Peyer's patch (tissue), 4 donors: ENCODE results near the gene C16orf92. TPM values are rescaled to one million over a fixed set of nuclear protein-coding genes. Genes with fewer than 3 reads are reported as not detected.

Experiments used
- DNase-seq, 3 donors: peaks; one replicate each; pipeline ENCODE4 v3.0.0-alpha.2; 2017 to 2019
- H3K27ac ChIP-seq, 4 donors: fragments of 200-600 bp; sonication (generic); one replicate each; pipeline ENCODE4 v1.5.1; 2016 to 2019
- H3K27me3 ChIP-seq, 2 donors: fragments of 200-600 bp; sonication (generic); one replicate each; pipeline ENCODE4 v1.5.1; 2019
- H3K36me3 ChIP-seq, 3 donors: fragments of 200-600 bp; sonication (generic); one replicate each; pipeline ENCODE4 v1.5.1; 2016 to 2019
- H3K4me1 ChIP-seq, 4 donors: fragments of 200-600 bp; sonication (generic); one replicate each; pipeline ENCODE4 v1.5.1; 2016 to 2019
- H3K4me3 ChIP-seq, 4 donors: fragments of 200-600 bp; sonication (generic); 1 replicate in 3 of 4; 2 replicates in 1 of 4; pipeline ENCODE4 v1.5.1; 2016 to 2019; ENCODE audit warnings: mild to moderate bottlenecking in 1 of 4
- H3K9me3 ChIP-seq, 4 donors: fragments of 200-600 bp; sonication (generic); one replicate each; pipeline ENCODE4 v1.5.1; 2016 to 2019; ENCODE audit warnings: mild to moderate bottlenecking in 1 of 4
- CTCF ChIP-seq, 6 experiments: fragments of 450-650 bp in 4 of 6; fragments of 200-600 bp in 2 of 6; sonication (generic) in 1 of 6; IDR thresholded peaks; one replicate each; pipeline ENCODE4 v1.5.1; 2017 to 2019; ENCODE audit warnings: antibody characterized with exemption in 6 of 6, mild to moderate bottlenecking in 3 of 6, moderate library complexity in 1 of 6
- POLR2A ChIP-seq, 2 donors: fragments of 450-650 bp; IDR thresholded peaks; one replicate each; pipeline ENCODE4 v1.5.1; 2017; ENCODE audit warnings: antibody characterized with exemption in 2 of 2, mild to moderate bottlenecking in 2 of 2, moderate library complexity in 2 of 2
- total RNA-seq, 4 donors: library from RNA; depleted of rRNA; stranded (reverse); fragments of >200 nt; gene quantifications; one replicate each; pipeline ENCODE4 v1.1.0, GENCODE V29; 2016

C16orf92 gene
- total RNA-seq, 4 donors from 2014 or later: not detected

GRCh38 chr16:30060836-30061554, 38.0 kb downstream of the C16orf92 start:
- Histone ChIP-seq H3K9me3 (no peaks in the 10 kb centered on the region), H3K27ac (no peak overlapping the region), H3K4me1 (peaks cover 0 to 10% (median 6%) of the 10 kb centered on the region in 4 donors), H3K4me3 (no peak overlapping the region), H3K36me3 (no peaks in the 10 kb centered on the region), H3K27me3 (no peaks in the 10 kb centered on the region)
- TF ChIP-seq CTCF (IDR thresholded peaks at IDR 0.05) (no peak), POLR2A (IDR thresholded peaks at IDR 0.05) (no peak)
- DNase-seq: no peak

- peaks cover 0 to 15% (median 0%) of the 10 kb centered on the region in 3 donors for H3K36me3 ChIP-seq
- H3K27ac ChIP-seq: peak overlapping the region; percentile 97 to 99 (median 98)
- peak overlapping the region; percentile 87 to 99 (median 95) for H3K4me3 ChIP-seq
- no peak for DNase-seq
- H3K27me3 ChIP-seq: no peaks in the 10 kb centered on the region
- TF ChIP-seq CTCF (IDR thresholded peaks at IDR 0.05): no peak
- no peak for TF ChIP-seq POLR2A (IDR thresholded peaks at IDR 0.05)
- H3K9me3 ChIP-seq: no peaks in the 10 kb centered on the region
- H3K4me1 ChIP-seq: peaks cover 0 to 27% (median 11%) of the 10 kb centered on the region in 4 donors
Observed at GRCh38 chr16:30063278-30063892, 40.4 kb downstream of the C16orf92 start.

DNA sequence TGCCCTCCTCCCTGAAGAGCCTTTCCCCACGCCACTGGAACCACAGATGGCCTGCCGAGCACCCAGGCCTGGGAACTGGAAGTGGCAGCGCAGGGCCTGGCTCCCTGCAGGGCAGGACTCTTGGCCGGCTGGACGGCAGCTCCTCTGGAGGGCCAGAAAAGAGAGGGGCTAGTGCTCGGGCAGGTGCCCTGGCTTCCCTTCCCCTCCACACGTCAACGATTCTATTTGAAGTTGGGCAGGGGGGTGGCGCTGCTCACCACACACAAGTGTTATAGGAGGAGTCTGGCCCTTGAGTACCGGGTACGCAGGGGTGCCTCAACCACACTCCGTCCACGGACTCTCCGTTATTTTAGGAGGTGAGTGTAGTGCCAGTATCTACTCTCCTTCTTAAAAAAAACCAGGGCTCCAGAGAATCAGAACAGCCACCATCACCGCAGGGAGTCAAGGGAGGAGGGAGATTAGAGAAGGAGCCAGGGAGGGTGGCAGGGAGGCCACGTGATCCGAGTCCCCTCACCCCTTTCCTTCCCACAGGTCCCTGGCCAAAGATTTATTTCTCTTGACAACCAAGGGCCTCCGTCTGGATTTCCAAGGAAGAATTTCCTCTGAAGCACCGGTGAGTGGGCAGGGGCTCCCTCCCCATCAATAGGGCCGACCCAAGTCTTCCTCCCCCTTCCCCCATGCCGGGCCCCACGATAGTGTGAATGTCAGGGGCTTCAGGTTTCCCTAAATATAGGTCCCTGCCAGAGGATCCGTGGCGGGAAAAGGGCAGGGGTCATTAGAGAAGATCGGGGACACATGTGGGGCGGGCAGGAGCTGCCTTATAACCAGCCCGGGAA, 41.1 kb downstream of the C16orf92 start:
- peak overlapping the region; percentile 87 to 99 (median 95) for H3K4me3 ChIP-seq
- H3K36me3 ChIP-seq: peaks cover 0 to 22% (median 0%) of the 10 kb centered on the region in 3 donors
- H3K27ac ChIP-seq: peak overlapping the region; percentile 97 to 99 (median 98)
- DNase-seq: peak; percentile 68 to 92 (median 88)
- no peaks in the 10 kb centered on the region for H3K9me3 ChIP-seq
- peaks cover 0 to 34% (median 11%) of the 10 kb centered on the region in 4 donors for H3K4me1 ChIP-seq
- no peaks in the 10 kb centered on the region for H3K27me3 ChIP-seq
- TF ChIP-seq POLR2A (IDR thresholded peaks at IDR 0.05): no peak
- peak in 4 of 6 experiments; percentile 25 to 48 (median 38) for TF ChIP-seq CTCF (IDR thresholded peaks at IDR 0.05)

DNA sequence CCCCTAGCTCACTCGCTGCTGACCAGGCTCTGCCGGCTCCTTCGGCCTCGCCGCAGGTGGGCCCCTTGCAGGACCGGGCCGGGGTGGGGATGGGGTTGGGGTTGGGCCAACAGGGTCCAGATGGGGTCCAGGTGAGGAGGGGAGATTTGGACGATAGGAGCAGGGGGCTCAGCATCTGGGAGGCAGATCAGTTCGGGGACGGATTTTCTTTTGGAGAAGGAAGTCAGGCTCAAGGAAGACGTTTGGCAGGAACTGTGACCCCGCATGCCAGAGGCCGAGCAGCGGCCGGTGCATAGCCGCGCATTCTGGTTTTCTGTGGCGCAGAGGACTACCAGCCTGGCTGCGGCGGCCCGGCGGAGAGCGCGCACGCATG, 41.7 kb downstream of the C16orf92 start:
- no peaks in the 10 kb centered on the region for H3K27me3 ChIP-seq
- TF ChIP-seq POLR2A (IDR thresholded peaks at IDR 0.05) (no peak), CTCF (IDR thresholded peaks at IDR 0.05) (no peak)
- peaks cover 0 to 28% (median 0%) of the 10 kb centered on the region in 3 donors for H3K36me3 ChIP-seq
- no peaks in the 10 kb centered on the region for H3K9me3 ChIP-seq
- DNase-seq: peak in 1 of 3 donors; percentile 63
- H3K27ac ChIP-seq: peak overlapping the region; percentile 97 to 99 (median 98)
- peaks cover 0 to 40% (median 12%) of the 10 kb centered on the region in 4 donors for H3K4me1 ChIP-seq
- H3K4me3 ChIP-seq: peak overlapping the region; percentile 87 to 99 (median 95)
